ENCODE data around the gene KRT9.
"Not testable (repeated sequence)": the region's sequence is repeated elsewhere in the genome, so short reads cannot be mapped to it uniquely, and the experiment has no call there.

Gene KRT9

DNA sequence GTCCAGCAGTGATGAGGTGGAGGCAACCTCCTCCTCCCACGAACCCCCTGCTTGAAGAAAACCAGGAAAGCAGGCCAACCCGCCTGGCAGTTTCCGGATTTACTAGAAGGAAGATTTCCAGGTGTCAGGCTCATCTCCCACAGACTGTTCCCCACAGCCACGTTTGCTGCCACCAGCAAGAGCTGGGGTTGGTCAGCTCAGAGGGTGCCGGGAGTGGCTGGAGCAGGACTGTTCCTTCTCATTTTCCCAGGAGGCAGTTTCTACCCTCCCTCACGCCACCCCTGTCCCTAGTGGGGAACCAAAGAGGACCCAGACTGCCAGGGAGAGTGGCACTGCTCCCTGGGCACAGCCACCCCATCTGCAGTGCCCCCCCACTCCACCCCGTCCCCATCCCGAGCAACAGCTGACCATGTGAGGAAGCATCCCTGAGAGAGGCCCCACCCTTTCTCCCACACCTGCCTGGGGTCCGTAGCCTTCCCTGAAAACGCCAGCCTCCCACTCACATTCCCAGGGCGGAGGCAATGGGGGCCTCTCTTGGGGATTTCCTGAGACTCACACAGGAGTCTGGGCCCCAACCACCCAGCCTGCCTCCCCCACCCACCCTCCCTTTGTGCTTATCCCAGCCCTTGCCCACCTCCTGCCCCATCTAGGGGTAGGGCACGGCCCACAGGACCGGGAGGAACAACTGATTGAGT is 46.6 kb upstream of the KRT9 start:
- CTCF ChIA-PET: no interaction called here
- POLR2A ChIA-PET: no interaction called here
- no peak for DNase-seq (ENCODE audit: extremely low spot score)

GRCh38 chr17:41617698-41618097 is 45.8 kb upstream of the KRT9 start:
- CTCF ChIA-PET: no interaction called here
- TF ChIP-seq FOXA1 (IDR thresholded peaks at IDR 0.05) (no peak), CTBP1 (IDR thresholded peaks at IDR 0.05; ENCODE audit: borderline replicate concordance) (no peak), LEF1 (IDR thresholded peaks at IDR 0.05; ENCODE audit: borderline replicate concordance) (no peak), NFRKB (IDR thresholded peaks at IDR 0.05) (no peak), SUZ12 (IDR thresholded peaks at IDR 0.05) (no peak), L3MBTL2 (conservative IDR thresholded peaks at IDR 0.05) (no peak), BHLHE40 (IDR thresholded peaks at IDR 0.05; ENCODE audit: borderline replicate concordance) (no peak), ZNF384 (IDR thresholded peaks at IDR 0.05) (no peak), HDGF (IDR thresholded peaks at IDR 0.05; ENCODE audit: borderline replicate concordance) (no peak), ARNT (IDR thresholded peaks at IDR 0.05) (no peak), ELF4 (IDR thresholded peaks at IDR 0.05) (no peak), PKNOX1 (IDR thresholded peaks at IDR 0.05) (no peak), TARDBP (IDR thresholded peaks at IDR 0.05) (no peak), FOXM1 (IDR thresholded peaks at IDR 0.05; ENCODE audit: borderline replicate concordance) (no peak), SP1 (IDR thresholded peaks at IDR 0.05) (no peak), FOXK2 (IDR thresholded peaks at IDR 0.05) (no peak)
- POLR2A ChIA-PET: no interaction called here

More for the DNA sequence above, 46.6 kb upstream of the KRT9 start:
- no peak for TF ChIP-seq FOXA1 (IDR thresholded peaks at IDR 0.05)
- no peak for TF ChIP-seq SP1 (IDR thresholded peaks at IDR 0.05)
- TF ChIP-seq CTBP1 (IDR thresholded peaks at IDR 0.05; ENCODE audit: borderline replicate concordance): no peak
- no peak for TF ChIP-seq LEF1 (IDR thresholded peaks at IDR 0.05; ENCODE audit: borderline replicate concordance)
- no peak for TF ChIP-seq HDGF (IDR thresholded peaks at IDR 0.05; ENCODE audit: borderline replicate concordance)
- TF ChIP-seq NFRKB (IDR thresholded peaks at IDR 0.05): no peak
- TF ChIP-seq SUZ12 (IDR thresholded peaks at IDR 0.05): no peak
- no peak for TF ChIP-seq ARNT (IDR thresholded peaks at IDR 0.05)
- no peak for TF ChIP-seq FOXK2 (IDR thresholded peaks at IDR 0.05)

GRCh38 chr17:41617136-41617535 is 45.3 kb upstream of the KRT9 start:
- TF ChIP-seq HDGF (IDR thresholded peaks at IDR 0.05; ENCODE audit: borderline replicate concordance): no peak
- no peak for DNase-seq (ENCODE audit: extremely low spot score)
- CTCF ChIA-PET: no interaction called here
- POLR2A ChIA-PET: no interaction called here

More at GRCh38 chr17:41617698-41618097, 45.8 kb upstream of the KRT9 start:
- DNase-seq (ENCODE audit: extremely low spot score): no peak

DNA sequence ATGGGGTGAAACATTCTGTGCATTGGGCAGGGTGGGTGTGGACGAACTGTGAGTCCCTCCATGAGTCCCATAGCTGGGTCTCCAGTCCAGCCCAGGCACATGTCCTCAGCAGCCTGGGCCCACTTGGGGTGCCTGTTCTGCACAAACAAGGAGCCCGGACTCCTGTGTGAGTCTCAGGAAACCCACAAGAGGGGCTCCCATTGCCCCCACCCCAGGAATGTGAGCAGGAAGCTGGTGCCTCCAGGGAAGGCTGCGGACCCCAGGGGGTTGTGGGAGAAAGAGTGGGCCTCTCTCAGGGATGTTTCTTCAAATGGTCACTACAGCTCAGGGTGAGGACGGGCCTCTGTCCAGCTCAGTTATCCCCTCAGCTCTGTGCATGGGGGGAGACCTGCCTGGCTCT is 44.6 kb upstream of the KRT9 start:
- CTCF ChIA-PET; POLR2A ChIA-PET; DNase-seq (ENCODE audit: extremely low spot score): not testable (repeated sequence)

DNA sequence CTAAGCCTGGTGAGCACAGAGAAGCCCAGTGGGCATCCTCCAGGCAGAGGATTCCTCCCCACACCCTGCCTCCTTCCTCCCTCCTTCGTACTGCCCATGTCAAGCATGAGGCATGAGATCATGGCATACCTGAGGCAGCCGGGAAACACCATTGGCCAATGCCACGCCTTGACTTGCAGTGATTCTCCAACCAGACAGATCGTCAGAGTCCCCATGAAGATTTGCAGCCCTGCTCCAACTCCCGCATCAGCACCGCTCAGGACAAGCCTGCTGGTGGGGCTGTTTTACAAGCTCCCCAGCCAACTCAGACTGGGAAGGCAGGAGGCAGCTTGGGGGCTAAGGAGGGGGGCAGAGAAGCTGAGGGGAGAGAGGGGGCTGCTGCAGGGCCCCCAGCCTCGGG is 43.6 kb upstream of the KRT9 start:
- ChIA-PET POLR2A (no interaction called here), CTCF (no interaction called here)
- TF ChIP-seq L3MBTL2 (conservative IDR thresholded peaks at IDR 0.05) (no peak), NFRKB (IDR thresholded peaks at IDR 0.05) (no peak), PKNOX1 (IDR thresholded peaks at IDR 0.05) (no peak), FOXK2 (IDR thresholded peaks at IDR 0.05) (no peak), SP1 (IDR thresholded peaks at IDR 0.05) (no peak), ARNT (IDR thresholded peaks at IDR 0.05) (no peak), ELF4 (IDR thresholded peaks at IDR 0.05) (no peak), FOXA1 (IDR thresholded peaks at IDR 0.05) (no peak), BHLHE40 (IDR thresholded peaks at IDR 0.05; ENCODE audit: borderline replicate concordance) (no peak)
- DNase-seq (ENCODE audit: extremely low spot score): no peak

DNA sequence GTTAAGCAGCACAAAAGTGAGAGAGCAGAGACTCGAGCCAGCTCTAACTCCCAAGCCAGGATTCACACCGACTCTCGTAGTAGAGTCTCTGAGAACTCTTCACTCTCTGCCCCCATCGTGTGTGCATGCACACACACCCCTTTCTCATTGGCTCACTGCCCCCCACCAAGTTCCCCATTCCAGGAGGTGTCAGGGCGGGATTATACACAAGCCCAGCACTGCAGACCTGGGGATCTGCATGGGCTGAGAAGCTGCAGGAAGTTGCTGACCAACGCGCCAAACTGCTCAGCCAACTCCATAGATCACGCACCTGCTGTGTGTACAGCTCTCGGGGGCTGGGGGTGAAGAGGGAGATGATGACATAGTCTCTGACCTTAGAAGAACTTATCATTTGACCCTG is 42.9 kb upstream of the KRT9 start:
- CTCF ChIA-PET: not testable (repeated sequence)

DNA sequence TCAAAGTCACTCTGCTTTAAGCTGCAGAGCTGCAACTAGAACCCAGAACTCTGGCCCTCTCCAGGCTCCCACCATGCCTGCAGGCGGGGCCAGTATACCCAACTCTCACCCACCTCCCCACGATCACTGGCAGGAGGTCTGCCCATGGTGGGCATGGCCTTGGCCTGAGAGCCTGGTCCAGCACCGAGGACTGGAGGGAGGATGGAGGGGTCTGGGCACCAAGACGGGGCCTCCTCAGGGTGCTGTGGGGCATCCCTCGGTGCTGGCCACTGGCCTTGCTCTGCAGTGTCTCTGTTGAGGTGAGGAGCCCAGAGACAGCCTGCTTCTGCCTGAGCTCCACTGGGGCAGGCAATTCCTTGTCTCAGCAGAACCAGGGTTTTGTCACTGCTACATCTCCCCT is 42.2 kb upstream of the KRT9 start:
- DNase-seq (ENCODE audit: extremely low spot score): no peak
- TF ChIP-seq ZNF384 (IDR thresholded peaks at IDR 0.05): no peak
- TF ChIP-seq SP1 (IDR thresholded peaks at IDR 0.05): no peak
- no peak for TF ChIP-seq NFRKB (IDR thresholded peaks at IDR 0.05)
- no peak for TF ChIP-seq PKNOX1 (IDR thresholded peaks at IDR 0.05)
- TF ChIP-seq LEF1 (IDR thresholded peaks at IDR 0.05; ENCODE audit: borderline replicate concordance): no peak
- TF ChIP-seq FOXM1 (IDR thresholded peaks at IDR 0.05; ENCODE audit: borderline replicate concordance): no peak
- no peak for TF ChIP-seq BHLHE40 (IDR thresholded peaks at IDR 0.05; ENCODE audit: borderline replicate concordance)
- TF ChIP-seq ARNT (IDR thresholded peaks at IDR 0.05): no peak
- TF ChIP-seq CTBP1 (IDR thresholded peaks at IDR 0.05; ENCODE audit: borderline replicate concordance): no peak
- CTCF ChIA-PET: no interaction called here
- POLR2A ChIA-PET: no interaction called here

More for the DNA sequence above, 42.9 kb upstream of the KRT9 start:
- POLR2A ChIA-PET; DNase-seq (ENCODE audit: extremely low spot score): not testable (repeated sequence)

Data from HEK293T (cell line).